GM12878 (cell line): Measurements from ENCODE around the gene VWA7. TPM values are rescaled to one million over a fixed set of nuclear protein-coding genes. Genes with fewer than 3 reads are reported as not detected.

ENCODE experiments used
- ATAC-seq: fragments of 200-7000 bp; cut with Tn5 transposase; 3 replicates; pipeline ENCODE4 v1.9.1; 2020; ENCODE audit warnings: mild to moderate bottlenecking, moderate library complexity
- BruUV-seq: library from RNA; stranded (reverse); fragments of 400-500 nt; replicated peaks from 2 replicates; lab custom pipeline; 2021; lab: Mats Ljungman, UMichigan
- CTCF ChIA-PET: fragments of 300-600 bp; sonication (Branson Sonifier 250); formaldehyde crosslinking; extraction: SDS; loops from one replicate; lab custom pipeline; 2021; ENCODE audit warnings: inconsistent platforms; lab: Yijun Ruan, JAX
- POLR2A ChIA-PET: fragments of 350-600 bp; formaldehyde crosslinking; extraction: SDS; loops from one replicate; lab custom pipeline; 2021; ENCODE audit warnings: inconsistent platforms; lab: Charles Lee
- RAD21 ChIA-PET: fragments of 300-600 bp; sonication (Branson Sonifier 250); formaldehyde crosslinking; loops from one replicate; lab custom pipeline; 2023; ENCODE audit warnings: antibody characterized with exemption; ENCODE audit not compliant: unreplicated experiment; lab: Charles Lee
- SMC1A ChIA-PET: fragments of 300-600 bp; sonication (Branson Sonifier 250); formaldehyde crosslinking; loops from one replicate; lab custom pipeline; 2023; ENCODE audit not compliant: unreplicated experiment, uncharacterized antibody; lab: Charles Lee
- DNase-seq: peaks from one replicate; pipeline ENCODE4 v3.0.0-alpha.2; 2011; ENCODE audit warnings: low read depth, low spot score
- FAIRE-seq: peaks from 3 replicates; lab custom pipeline; 2011; peaks lifted over from hg19 to GRCh38; lab: Jason Lieb, UNC
- H2AFZ ChIP-seq: 2 replicates; pipeline ENCODE4 v1.6.0; 2011; ENCODE audit warnings: low read depth, low read length, control low read depth; ENCODE audit not compliant: control insufficient read depth
- H3K27ac ChIP-seq: 2 replicates; pipeline ENCODE4 v1.5.1; 2011; ENCODE audit warnings: control low read depth; ENCODE audit not compliant: control insufficient read depth, insufficient read depth
- H3K27me3 ChIP-seq, 2 experiments: replicated peaks in 1 of 2; 2 replicates each; pipeline versions ENCODE4 v1.6.0 to v1.6.1; 2011; ENCODE audit warnings: low read length in 1 of 2; ENCODE audit not compliant: control insufficient read depth in 2 of 2, insufficient read depth in 2 of 2
- H3K36me3 ChIP-seq, 2 experiments: 2 replicates each; pipeline ENCODE4 v1.5.1; 2011; ENCODE audit warnings: low read length in 1 of 2; ENCODE audit not compliant: control insufficient read depth in 2 of 2, insufficient read depth in 2 of 2
- H3K4me1 ChIP-seq: 2 replicates; pipeline ENCODE4 v1.6.1; 2011; ENCODE audit warnings: mild to moderate bottlenecking, low read length, moderate library complexity, mixed read lengths; ENCODE audit not compliant: control insufficient read depth, insufficient read depth
- H3K4me2 ChIP-seq: 2 replicates; pipeline ENCODE4 v1.6.0; 2011; ENCODE audit warnings: control low read depth; ENCODE audit not compliant: control insufficient read depth, insufficient read depth
- H3K4me3 ChIP-seq: fragments of 200-600 bp; sonication (generic); 2 replicates; pipeline ENCODE4 v1.5.1; 2016
- H3K79me2 ChIP-seq: 2 replicates; pipeline ENCODE4 v1.6.0; 2011; ENCODE audit warnings: low read length; ENCODE audit not compliant: control insufficient read depth, insufficient read depth
- H3K9ac ChIP-seq: 2 replicates; pipeline ENCODE4 v1.8.0; 2011; ENCODE audit warnings: low read length, control low read depth, mixed read lengths; ENCODE audit not compliant: control insufficient read depth, insufficient read depth
- H3K9me3 ChIP-seq: replicated peaks from 3 replicates; pipeline ENCODE4 v1.5.1; 2011; ENCODE audit warnings: mild to moderate bottlenecking, low read length; ENCODE audit not compliant: control insufficient read depth, insufficient read depth
- H4K20me1 ChIP-seq: 2 replicates; pipeline ENCODE4 v1.6.0; 2011; ENCODE audit not compliant: control insufficient read depth, insufficient read depth
- EED ChIP-seq: sonication (generic); IDR thresholded peaks from 2 replicates; pipeline ENCODE4 v1.6.1; 2016; ENCODE audit warnings: antibody characterized with exemption, low read depth
- REST ChIP-seq: IDR thresholded peaks from 2 replicates; pipeline ENCODE4 v1.6.1; 2012; ENCODE audit warnings: mild to moderate bottlenecking, low read depth, low read length
- SRF ChIP-seq, 2 experiments: IDR thresholded peaks; 2 replicates each; pipeline ENCODE4 v1.6.1; 2011; ENCODE audit warnings: low read depth in 2 of 2, low read length in 2 of 2, mild to moderate bottlenecking in 1 of 2, moderate library complexity in 1 of 2
- WGBS: methylation state at CpG from one replicate; pipeline ENCODE4 v1.1.6; 2016; ENCODE audit warnings: low lambda C conversion rate; ENCODE audit not compliant: insufficient replicate concordance, insufficient coverage; ENCODE audit errors: missing lambda C conversion rate; 5-methylcytosine and 5-hydroxymethylcytosine counted together
- in situ Hi-C: fragments of 300-500 bp; cut with MboI; formaldehyde crosslinking; loops from 9 replicates; pipeline ENCODE4 v1.14.3; 2018; ENCODE audit warnings: mixed read lengths
- intact Hi-C: fragments of 100-400 bp; cut with micrococcal nuclease; formaldehyde crosslinking; loops from one replicate; pipeline ENCODE4 v1.14.2; 2022; ENCODE audit not compliant: unreplicated experiment
- polyA plus RNA-seq, 11 experiments: library from polyadenylated mRNA; depleted of rRNA in 4 of 11; unstranded in 6 of 11; stranded (reverse) in 5 of 11; fragments of >200 nt; fragmentation: Nextera tagmentation in 4 of 11; fragmentation: Illumina TruSeq in 1 of 11; extraction: Ambion mirVana in 4 of 11; extraction: Trizol in 1 of 11; gene quantifications; 1 replicate in 1 of 11; 2 replicates in 10 of 11; pipeline versions ENCODE4 v1.2.1 to v1.2.3, GENCODE V29; 2011 to 2016; ENCODE audit warnings: inconsistent platforms in 2 of 11, missing spikeins in 2 of 11, low read depth in 1 of 11
- total RNA-seq, 4 experiments: library from RNA; depleted of rRNA in 3 of 4; stranded (reverse); fragments of >200 nt in 3 of 4; fragmentation: Illumina TruSeq in 1 of 4; extraction: Trizol in 1 of 4; gene quantifications; 2 replicates each; pipeline versions ENCODE4 v1.2.1 to v1.2.3, GENCODE V29; 2013 to 2021

Gene VWA7
- total and polyA plus RNA-seq, 10 of the 15 experiments (the other 5 are each of a cell fraction or from before 2014, with no cell fraction given), result 0.11 to 3.1 (median 1.2) TPM; not detected in 1

DNA sequence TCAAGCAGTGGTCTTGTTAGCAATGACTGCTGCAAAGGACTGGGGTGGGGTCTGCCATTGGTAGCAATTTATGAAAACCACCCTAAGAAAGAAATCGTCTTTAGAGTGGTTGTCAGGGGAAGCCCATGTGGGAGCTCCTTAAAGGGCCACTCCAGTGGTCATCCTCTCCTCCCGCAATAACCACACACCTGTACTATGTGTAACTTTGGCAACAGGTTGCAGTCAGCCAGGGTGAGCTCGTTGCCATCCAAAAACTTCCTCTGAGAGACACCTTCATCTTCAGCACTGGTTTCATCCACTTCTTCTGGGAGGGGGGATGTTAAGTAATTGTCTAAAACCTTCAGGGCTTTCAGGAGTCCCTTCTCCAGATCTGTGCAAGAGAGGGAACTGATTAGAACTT is 45.1 kb downstream of the VWA7 start:
- in situ Hi-C loops (no loop called here), intact Hi-C loops (loop anchor here (5.0 kb wide), 1 partner anchor 50 kb away; the partner anchor contains the start of gene LY6G5C)
- Histone ChIP-seq H3K4me2 (no peak overlapping the region), H3K9ac (no peak overlapping the region), H3K79me2 (peaks cover 40% of the 10 kb centered on the region), H3K27ac (no peak overlapping the region), H3K9me3 (no peaks in the 10 kb centered on the region), H3K36me3 (peaks cover 6 to 15% of the 10 kb centered on the region in 2 experiments; a peak in 3 of 4 replicates), H3K4me3 (no peak overlapping the region), H3K27me3 (no peaks in the 10 kb centered on the region), H2AFZ (no peak overlapping the region), H4K20me1 (0 out of 2 replicates have a peak, but pooled peaks cover 4% of the 10 kb centered on the region), H3K4me1 (peaks cover 35% of the 10 kb centered on the region)
- ChIA-PET CTCF (interaction anchor here (0.9 to 15.8 kb wide), 8 partner anchors 16 to 221 kb away, joined by 3 to 208 read pairs (median 4); partner anchors contain the start of genes HSPA1B and LSM2), POLR2A (interaction anchor here (0.6 to 9.7 kb wide), 7 partner anchors 26 to 614 kb away, joined by 3 to 158 read pairs (median 3); partner anchors contain the start of genes HSPA1B and LY6G6F), RAD21 (interaction anchor here (1.7 to 2.5 kb wide), 2 partner anchors 29 to 38 kb away, joined by 4 to 9 read pairs; partner anchors contain the start of gene ABHD16A), SMC1A (interaction anchor here (0.9 to 3.9 kb wide), 6 partner anchors 9 to 101 kb away, joined by 3 to 41 read pairs (median 4); partner anchors contain the start of gene LSM2)
- FAIRE-seq (no peak), ATAC-seq (no peak), DNase-seq (no peak)
- BruUV-seq, result no TSS peak
- no peak for TF ChIP-seq SRF (IDR thresholded peaks at IDR 0.05; ENCODE audit: low read depth in 2 of 2, low read length in 2 of 2)
- TF ChIP-seq EED, result no peak
- TF ChIP-seq REST, result no peak
- 54% methylated on average over 3 of the region's 3 CpGs for WGBS
